ENCODE results near the gene TENM4.

- no peak for TF ChIP-seq BCLAF1 (IDR thresholded peaks at IDR 0.05)
- TF ChIP-seq GABPA (IDR thresholded peaks at IDR 0.05; ENCODE audit: low read depth), result no peak
- no peak for TF ChIP-seq CEBPB (IDR thresholded peaks at IDR 0.05; ENCODE audit: borderline replicate concordance in 1 of 2, low read depth in 2 of 2, low read length in 2 of 2)
- no peak for TF ChIP-seq POLR2AphosphoS5 (IDR thresholded peaks at IDR 0.05; ENCODE audit: low read length)
- no peak for TF ChIP-seq CTCF (IDR thresholded peaks at IDR 0.05 in 2 of 3, conservative IDR thresholded peaks at IDR 0.05 in 1 of 3; ENCODE audit: control insufficient read depth in 2 of 3, extremely low read depth in 1 of 3, insufficient read depth in 1 of 3, low read depth in 3 of 3, low read length in 3 of 3)
- no peak for TF ChIP-seq BMI1 (IDR thresholded peaks at IDR 0.05; ENCODE audit: borderline replicate concordance)
These were observed 386.2 kb downstream of the TENM4 start for GRCh38 chr11:79054636-79055035.
